Measurements from ENCODE around the gene VPS37C.

VPS37C gene

GRCh38 chr11:61092280-61092766 is 68.9 kb downstream of the VPS37C start:
- Histone ChIP-seq H3K4me1 (ENCODE audit: control insufficient read depth, insufficient read depth, low read length, poor library complexity, severe bottlenecking) (peaks cover 14% of the 10 kb centered on the region), H3K4me3 (ENCODE audit: extremely low read depth, insufficient read depth, low read length, poor library complexity, severe bottlenecking) (no peak overlapping the region), H3K27ac (ENCODE audit: low read depth, low read length, severe bottlenecking) (no peak overlapping the region), H3K36me3 (ENCODE audit: control insufficient read depth, insufficient read depth, low read length) (no peaks in the 10 kb centered on the region), H3K9me3 (ENCODE audit: control insufficient read depth, low read length) (peaks cover 10% of the 10 kb centered on the region)
- 82 to 94% methylated on average over 4 to 6 of the region's 10 CpGs for WGBS, 2 experiments (ENCODE audit: insufficient coverage in 2 of 2)

- H3K4me1 ChIP-seq (ENCODE audit: control insufficient read depth, insufficient read depth, low read length, poor library complexity, severe bottlenecking): peaks cover 14% of the 10 kb centered on the region
- H3K9me3 ChIP-seq (ENCODE audit: control insufficient read depth, low read length): peaks cover 10% of the 10 kb centered on the region
- H3K36me3 ChIP-seq (ENCODE audit: control insufficient read depth, insufficient read depth, low read length): no peaks in the 10 kb centered on the region
- 76 to 94% methylated on average over 8 to 9 of the region's 17 CpGs for WGBS, 2 experiments (ENCODE audit: insufficient coverage in 2 of 2)
- no peak overlapping the region for H3K27ac ChIP-seq (ENCODE audit: low read depth, low read length, severe bottlenecking)
- no peak overlapping the region for H3K4me3 ChIP-seq (ENCODE audit: extremely low read depth, insufficient read depth, low read length, poor library complexity, severe bottlenecking)
These were observed 69.6 kb downstream of the VPS37C start for GRCh38 chr11:61091373-61092279.

GRCh38 chr11:61090982-61091372 is 70.2 kb downstream of the VPS37C start:
- WGBS, 2 experiments (ENCODE audit: insufficient coverage in 2 of 2): 95% methylated on average over 7 of the region's 9 CpGs
- H3K9me3 ChIP-seq (ENCODE audit: control insufficient read depth, low read length): peaks cover 10% of the 10 kb centered on the region
- no peaks in the 10 kb centered on the region for H3K36me3 ChIP-seq (ENCODE audit: control insufficient read depth, insufficient read depth, low read length)
- no peak overlapping the region for H3K4me3 ChIP-seq (ENCODE audit: extremely low read depth, insufficient read depth, low read length, poor library complexity, severe bottlenecking)
- H3K4me1 ChIP-seq (ENCODE audit: control insufficient read depth, insufficient read depth, low read length, poor library complexity, severe bottlenecking): peaks cover 14% of the 10 kb centered on the region
- no peak overlapping the region for H3K27ac ChIP-seq (ENCODE audit: low read depth, low read length, severe bottlenecking)

GRCh38 chr11:61090521-61090920 is 70.7 kb downstream of the VPS37C start:
- Histone ChIP-seq H3K27ac (ENCODE audit: low read depth, low read length, severe bottlenecking) (no peak overlapping the region), H3K4me1 (ENCODE audit: control insufficient read depth, insufficient read depth, low read length, poor library complexity, severe bottlenecking) (peaks cover 14% of the 10 kb centered on the region), H3K4me3 (ENCODE audit: extremely low read depth, insufficient read depth, low read length, poor library complexity, severe bottlenecking) (no peak overlapping the region), H3K36me3 (ENCODE audit: control insufficient read depth, insufficient read depth, low read length) (no peaks in the 10 kb centered on the region), H3K9me3 (ENCODE audit: control insufficient read depth, low read length) (peaks cover 10% of the 10 kb centered on the region)
- WGBS, 2 experiments (ENCODE audit: insufficient coverage in 2 of 2): 94 to 98% methylated on average over 12 of the region's 12 CpGs

GRCh38 chr11:61089806-61090491 is 71.3 kb downstream of the VPS37C start:
- H3K9me3 ChIP-seq (ENCODE audit: control insufficient read depth, low read length): peaks cover 10% of the 10 kb centered on the region
- H3K27ac ChIP-seq (ENCODE audit: low read depth, low read length, severe bottlenecking): no peak overlapping the region
- H3K36me3 ChIP-seq (ENCODE audit: control insufficient read depth, insufficient read depth, low read length): no peaks in the 10 kb centered on the region
- 92 to 94% methylated on average over 10 to 12 of the region's 12 CpGs for WGBS, 2 experiments (ENCODE audit: insufficient coverage in 2 of 2)
- H3K4me3 ChIP-seq (ENCODE audit: extremely low read depth, insufficient read depth, low read length, poor library complexity, severe bottlenecking): no peak overlapping the region
- H3K4me1 ChIP-seq (ENCODE audit: control insufficient read depth, insufficient read depth, low read length, poor library complexity, severe bottlenecking): peaks cover 14% of the 10 kb centered on the region

- H3K9me3 ChIP-seq (ENCODE audit: control insufficient read depth, low read length): peaks cover 3% of the 10 kb centered on the region
- H3K4me1 ChIP-seq (ENCODE audit: control insufficient read depth, insufficient read depth, low read length, poor library complexity, severe bottlenecking): peaks cover 14% of the 10 kb centered on the region
- H3K4me3 ChIP-seq (ENCODE audit: extremely low read depth, insufficient read depth, low read length, poor library complexity, severe bottlenecking): no peak overlapping the region
- whole genome bisulfite sequencing, 2 experiments (ENCODE audit: insufficient coverage in 2 of 2): 82 to 91% methylated on average over 1 to 3 of the region's 9 CpGs
- no peaks in the 10 kb centered on the region for H3K36me3 ChIP-seq (ENCODE audit: control insufficient read depth, insufficient read depth, low read length)
- H3K27ac ChIP-seq (ENCODE audit: low read depth, low read length, severe bottlenecking): no peak overlapping the region
These were observed 73.7 kb downstream of the VPS37C start for GRCh38 chr11:61087426-61088119.

GRCh38 chr11:61083601-61084147 is 77.6 kb downstream of the VPS37C start:
- no peaks in the 10 kb centered on the region for H3K36me3 ChIP-seq (ENCODE audit: control insufficient read depth, insufficient read depth, low read length)
- H3K4me1 ChIP-seq (ENCODE audit: control insufficient read depth, insufficient read depth, low read length, poor library complexity, severe bottlenecking): no peaks in the 10 kb centered on the region
- H3K4me3 ChIP-seq (ENCODE audit: extremely low read depth, insufficient read depth, low read length, poor library complexity, severe bottlenecking): no peak overlapping the region
- H3K9me3 ChIP-seq (ENCODE audit: control insufficient read depth, low read length): no peaks in the 10 kb centered on the region
- 96% methylated on average over 9 to 10 of the region's 13 CpGs for WGBS, 2 experiments (ENCODE audit: insufficient coverage in 2 of 2)
- no peak overlapping the region for H3K27ac ChIP-seq (ENCODE audit: low read depth, low read length, severe bottlenecking)

- no peaks in the 10 kb centered on the region for H3K9me3 ChIP-seq (ENCODE audit: control insufficient read depth, low read length)
- no peaks in the 10 kb centered on the region for H3K4me1 ChIP-seq (ENCODE audit: control insufficient read depth, insufficient read depth, low read length, poor library complexity, severe bottlenecking)
- 90 to 91% methylated on average over 10 to 13 of the region's 14 CpGs for WGBS, 2 experiments (ENCODE audit: insufficient coverage in 2 of 2)
- no peak overlapping the region for H3K27ac ChIP-seq (ENCODE audit: low read depth, low read length, severe bottlenecking)
- H3K4me3 ChIP-seq (ENCODE audit: extremely low read depth, insufficient read depth, low read length, poor library complexity, severe bottlenecking): no peak overlapping the region
- H3K36me3 ChIP-seq (ENCODE audit: control insufficient read depth, insufficient read depth, low read length): no peaks in the 10 kb centered on the region
These were observed 78.2 kb downstream of the VPS37C start for GRCh38 chr11:61082931-61083531.

GRCh38 chr11:61082062-61082870 is 79.0 kb downstream of the VPS37C start:
- WGBS, 2 experiments (ENCODE audit: insufficient coverage in 2 of 2): 91% methylated on average over 11 to 13 of the region's 18 CpGs

More at GRCh38 chr11:61082062-61082870, 79.0 kb downstream of the VPS37C start:
- Histone ChIP-seq H3K27ac (ENCODE audit: low read depth, low read length, severe bottlenecking) (no peak overlapping the region), H3K4me1 (ENCODE audit: control insufficient read depth, insufficient read depth, low read length, poor library complexity, severe bottlenecking) (no peaks in the 10 kb centered on the region), H3K36me3 (ENCODE audit: control insufficient read depth, insufficient read depth, low read length) (no peaks in the 10 kb centered on the region), H3K9me3 (ENCODE audit: control insufficient read depth, low read length) (no peaks in the 10 kb centered on the region), H3K4me3 (ENCODE audit: extremely low read depth, insufficient read depth, low read length, poor library complexity, severe bottlenecking) (no peak overlapping the region)
